Measurements from ENCODE around the gene ST3GAL3.

DNA sequence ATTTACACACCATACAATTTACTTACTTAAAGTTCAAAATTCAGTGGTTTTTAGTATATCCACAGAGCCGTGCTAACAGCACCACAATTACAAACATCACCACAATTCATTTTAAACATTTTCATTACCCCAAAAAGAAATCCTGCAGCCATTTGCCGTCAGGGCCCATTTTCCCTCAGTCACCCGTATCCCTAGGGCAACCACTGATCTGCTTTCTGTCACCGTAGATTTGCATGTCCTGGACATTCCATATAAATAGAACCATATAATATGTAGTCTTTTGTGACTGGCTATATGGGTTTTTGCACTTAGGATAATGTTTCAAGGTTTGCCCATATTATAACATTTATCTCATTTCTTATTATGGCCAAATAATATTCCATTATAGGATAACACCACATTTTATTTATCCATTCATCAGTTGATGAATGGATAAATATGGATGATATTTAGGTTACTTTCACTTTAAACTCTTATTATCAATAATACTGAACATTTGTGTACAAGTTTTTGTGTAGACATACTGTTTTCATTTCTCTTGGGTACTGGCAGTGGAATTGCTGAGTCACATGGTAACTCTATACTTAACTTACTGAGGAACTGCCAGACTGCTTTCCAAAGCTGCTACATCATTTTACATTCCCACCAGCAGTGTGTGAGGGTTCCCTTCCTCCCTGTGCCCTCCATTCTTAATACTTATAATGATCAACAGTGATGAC lies 68.9 kb downstream of the ST3GAL3 start:
- TF ChIP-seq, protein P1, sequence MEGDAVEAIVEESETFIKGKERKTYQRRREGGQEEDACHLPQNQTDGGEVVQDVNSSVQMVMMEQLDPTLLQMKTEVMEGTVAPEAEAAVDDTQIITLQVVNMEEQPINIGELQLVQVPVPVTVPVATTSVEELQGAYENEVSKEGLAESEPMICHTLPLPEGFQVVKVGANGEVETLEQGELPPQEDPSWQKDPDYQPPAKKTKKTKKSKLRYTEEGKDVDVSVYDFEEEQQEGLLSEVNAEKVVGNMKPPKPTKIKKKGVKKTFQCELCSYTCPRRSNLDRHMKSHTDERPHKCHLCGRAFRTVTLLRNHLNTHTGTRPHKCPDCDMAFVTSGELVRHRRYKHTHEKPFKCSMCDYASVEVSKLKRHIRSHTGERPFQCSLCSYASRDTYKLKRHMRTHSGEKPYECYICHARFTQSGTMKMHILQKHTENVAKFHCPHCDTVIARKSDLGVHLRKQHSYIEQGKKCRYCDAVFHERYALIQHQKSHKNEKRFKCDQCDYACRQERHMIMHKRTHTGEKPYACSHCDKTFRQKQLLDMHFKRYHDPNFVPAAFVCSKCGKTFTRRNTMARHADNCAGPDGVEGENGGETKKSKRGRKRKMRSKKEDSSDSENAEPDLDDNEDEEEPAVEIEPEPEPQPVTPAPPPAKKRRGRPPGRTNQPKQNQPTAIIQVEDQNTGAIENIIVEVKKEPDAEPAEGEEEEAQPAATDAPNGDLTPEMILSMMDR (IDR thresholded peaks at IDR 0.05) = no peak
- TF ChIP-seq POLR2A (IDR thresholded peaks at IDR 0.05) = no peak

All from prostate gland (tissue), 2 donors.